Islet precursor cell (in vitro differentiated cells): ENCODE data around the gene PARD3B.

ENCODE experiments used
- DNase-seq: peaks from one replicate; pipeline ENCODE4 v3.0.0-alpha.2; 2018

PARD3B gene

GRCh38 chr2:205025580-205026240 is 480.4 kb downstream of the PARD3B start:
- no peak for DNase-seq

GRCh38 chr2:205030695-205031094 is 485.4 kb downstream of the PARD3B start:
- no peak for DNase-seq

GRCh38 chr2:205032093-205032551 is 486.8 kb downstream of the PARD3B start:
- no peak for DNase-seq

GRCh38 chr2:205033431-205033830 is 488.2 kb downstream of the PARD3B start:
- no peak for DNase-seq

- no peak for DNase-seq
Measured at GRCh38 chr2:205034034-205034433, 488.8 kb downstream of the PARD3B start.

GRCh38 chr2:205040323-205040722 is 495.0 kb downstream of the PARD3B start:
- DNase-seq = no peak

GRCh38 chr2:205041472-205042130 is 496.3 kb downstream of the PARD3B start:
- no peak for DNase-seq

- no peak for DNase-seq
Measured at GRCh38 chr2:205043285-205043684, 498.0 kb downstream of the PARD3B start.

- no peak for DNase-seq
Measured at GRCh38 chr2:205045706-205046105, 500.4 kb downstream of the PARD3B start.

GRCh38 chr2:205047273-205047839 is 502.1 kb downstream of the PARD3B start:
- DNase-seq = peak; percentile 63

GRCh38 chr2:205051417-205051816 is 506.1 kb downstream of the PARD3B start:
- DNase-seq = no peak

GRCh38 chr2:205052781-205053180 is 507.5 kb downstream of the PARD3B start:
- DNase-seq = no peak

GRCh38 chr2:205053827-205054410 is 508.6 kb downstream of the PARD3B start:
- DNase-seq = no peak

GRCh38 chr2:205054789-205055188 is 509.5 kb downstream of the PARD3B start:
- DNase-seq = no peak

GRCh38 chr2:205055251-205055650 is 510.0 kb downstream of the PARD3B start:
- DNase-seq = no peak

GRCh38 chr2:205056151-205056561 is 510.9 kb downstream of the PARD3B start:
- DNase-seq = no peak

- no peak for DNase-seq
Measured at GRCh38 chr2:205058409-205058808, 513.1 kb downstream of the PARD3B start.

- DNase-seq = no peak
Measured at GRCh38 chr2:205060269-205060668, 515.0 kb downstream of the PARD3B start.

GRCh38 chr2:205066081-205066480 is 520.8 kb downstream of the PARD3B start:
- DNase-seq = no peak

- no peak for DNase-seq
Measured at GRCh38 chr2:205069928-205070327, 524.7 kb downstream of the PARD3B start.

- DNase-seq = no peak
Measured at GRCh38 chr2:205070889-205071288, 525.6 kb downstream of the PARD3B start.

GRCh38 chr2:205073433-205074020 is 528.3 kb downstream of the PARD3B start:
- DNase-seq = no peak

- no peak for DNase-seq
Measured at GRCh38 chr2:205076405-205076804, 531.1 kb downstream of the PARD3B start.
